SK-N-SH (cell line): ENCODE results near the gene ARF1. TPM values are rescaled to one million over a fixed set of nuclear protein-coding genes. Genes with fewer than 3 reads are reported as not detected.

Experiments
- CTCF ChIA-PET: fragments of 300-600, 350-600 bp; formaldehyde crosslinking; extraction: SDS; loops from one replicate; lab custom pipeline; 2021; lab: Yijun Ruan, JAX
- POLR2A ChIA-PET: fragments of 350-600 bp; sonication (Branson Sonifier 250); formaldehyde crosslinking; extraction: SDS; loops from one replicate; lab custom pipeline; 2020; ENCODE audit warnings: antibody characterized with exemption, inconsistent platforms; lab: Yijun Ruan, JAX
- DNase-seq: peaks from one replicate; pipeline ENCODE4 v3.0.0; 2012
- H2AFZ ChIP-seq: fragments of 200-600 bp; sonication (generic); 2 replicates; pipeline ENCODE4 v1.8.1; 2016; ENCODE audit warnings: antibody characterized with exemption, mild to moderate bottlenecking, low read depth
- H3F3A ChIP-seq: fragments of 200-600 bp; sonication (generic); replicated peaks from 2 replicates; pipeline ENCODE3; 2016; ENCODE audit warnings: antibody characterized with exemption, mild to moderate bottlenecking; ENCODE audit not compliant: insufficient read depth
- H3K27ac ChIP-seq, 2 experiments: fragments of 200-500 bp in 1 of 2; fragments of 200-600 bp in 1 of 2; sonication (Bioruptor generic) in 1 of 2; sonication (generic), shearing (Covaris generic) in 1 of 2; 2 replicates each; pipeline versions ENCODE4 v1.5.1 to v1.6.1; 2014 to 2016; ENCODE audit warnings: low read depth in 2 of 2, inconsistent platforms in 1 of 2, low read length in 1 of 2, mild to moderate bottlenecking in 1 of 2, mixed read lengths in 1 of 2
- H3K27me3 ChIP-seq: fragments of 200-600 bp; sonication (generic), shearing (Covaris generic); 2 replicates; pipeline ENCODE4 v1.6.1; 2016; ENCODE audit warnings: mixed run types; ENCODE audit not compliant: insufficient read depth
- H3K36me3 ChIP-seq, 2 experiments: fragments of 200-500 bp in 1 of 2; fragments of 200-600 bp in 1 of 2; sonication (Bioruptor generic) in 1 of 2; sonication (generic) in 1 of 2; replicated peaks in 1 of 2; 2 replicates each; pipeline versions ENCODE3 to v1.5.1; 2014 to 2016; ENCODE audit warnings: low read length in 1 of 2, mild to moderate bottlenecking in 1 of 2; ENCODE audit not compliant: insufficient read depth in 2 of 2, control insufficient read depth in 1 of 2
- H3K4me1 ChIP-seq, 2 experiments: fragments of 200-500 bp in 1 of 2; fragments of 200-600 bp in 1 of 2; sonication (Bioruptor generic) in 1 of 2; sonication (generic), shearing (Covaris generic) in 1 of 2; 2 replicates each; pipeline versions ENCODE4 v1.5.1 to v1.6.1; 2014 to 2016; ENCODE audit warnings: low read depth in 1 of 2, low read length in 1 of 2, mixed run types in 1 of 2; ENCODE audit not compliant: insufficient read depth in 2 of 2, control insufficient read depth in 1 of 2
- H3K4me2 ChIP-seq: fragments of 200-600 bp; sonication (generic), shearing (Covaris generic); 2 replicates; pipeline ENCODE4 v1.6.1; 2017; ENCODE audit warnings: mixed run types
- H3K4me3 ChIP-seq, 2 experiments: fragments of 200-500 bp in 1 of 2; fragments of 200-600 bp in 1 of 2; sonication (Bioruptor generic) in 1 of 2; sonication (generic), shearing (Covaris generic) in 1 of 2; 2 replicates each; pipeline versions ENCODE4 v1.5.1 to v1.8.1; 2014 to 2016; ENCODE audit warnings: low read depth in 2 of 2, inconsistent platforms in 1 of 2, low read length in 1 of 2, mild to moderate bottlenecking in 1 of 2, mixed read lengths in 1 of 2, moderate library complexity in 1 of 2
- H3K79me2 ChIP-seq: fragments of 200-600 bp; sonication (generic); 2 replicates; pipeline ENCODE4 v1.8.1; 2017; ENCODE audit warnings: mild to moderate bottlenecking; ENCODE audit not compliant: insufficient read depth
- H3K9ac ChIP-seq: fragments of 200-600 bp; sonication (generic); 2 replicates; pipeline ENCODE4 v1.6.1; 2017; ENCODE audit warnings: mixed run types
- H3K9me2 ChIP-seq: fragments of 200-600 bp; sonication (generic); 2 replicates; pipeline ENCODE4 v1.6.1; 2017; ENCODE audit warnings: mixed run types
- H3K9me3 ChIP-seq: fragments of 200-600 bp; sonication (generic); 2 replicates; pipeline ENCODE4 v1.6.1; 2017; ENCODE audit warnings: mixed run types, mild to moderate bottlenecking, moderate library complexity
- H4K20me1 ChIP-seq: fragments of 200-600 bp; sonication (generic); 2 replicates; pipeline ENCODE4 v1.6.1; 2017; ENCODE audit warnings: mild to moderate bottlenecking, mixed run types; ENCODE audit not compliant: insufficient read depth
- CHD2 ChIP-seq: fragments of 150-350 bp; IDR thresholded peaks from 2 replicates; pipeline ENCODE4 v1.6.1; 2018; ENCODE audit warnings: low read length; ENCODE audit not compliant: partially characterized antibody
- ELF1 ChIP-seq: IDR thresholded peaks from 2 replicates; pipeline ENCODE4 v1.4.0; 2012
- FOXJ3 ChIP-seq: sonication (generic); formaldehyde crosslinking; IDR thresholded peaks from 2 replicates; pipeline ENCODE4 v1.5.1; 2020; ENCODE audit warnings: mild to moderate bottlenecking, missing genetic modification reagents
- FOXM1 ChIP-seq: IDR thresholded peaks from 2 replicates; pipeline ENCODE4 v1.4.0; 2012; ENCODE audit warnings: low read depth, mild to moderate bottlenecking
- GATA2 ChIP-seq: sonication (generic); formaldehyde crosslinking; IDR thresholded peaks from 2 replicates; pipeline ENCODE4 v1.5.0; 2020; ENCODE audit warnings: mild to moderate bottlenecking, missing genetic modification reagents
- JUND ChIP-seq: IDR thresholded peaks from 2 replicates; pipeline ENCODE4 v1.4.0; 2012
- MEF2A ChIP-seq: IDR thresholded peaks from 2 replicates; pipeline ENCODE4 v1.4.0; 2012; ENCODE audit warnings: low read depth, borderline replicate concordance
- MXI1 ChIP-seq: IDR thresholded peaks from 2 replicates; pipeline ENCODE4 v1.6.1; 2012; ENCODE audit warnings: mild to moderate bottlenecking, low read depth, low read length, improper control_type of control experiment
- NFIC ChIP-seq: IDR thresholded peaks from 2 replicates; pipeline ENCODE4 v1.4.0; 2012; ENCODE audit warnings: borderline replicate concordance
- PBX3 ChIP-seq: IDR thresholded peaks from 2 replicates; pipeline ENCODE4; 2012
- RAD21 ChIP-seq: IDR thresholded peaks from 2 replicates; pipeline ENCODE4 v1.6.1; 2012; ENCODE audit warnings: mild to moderate bottlenecking, low read length
- TAF1 ChIP-seq: IDR thresholded peaks from 2 replicates; pipeline ENCODE4 v1.6.1; 2012; ENCODE audit warnings: low read depth, mild to moderate bottlenecking, low read length, moderate library complexity, borderline replicate concordance
- TEAD4 ChIP-seq: IDR thresholded peaks from 2 replicates; pipeline ENCODE4 v1.4.0; 2012; ENCODE audit warnings: mild to moderate bottlenecking, borderline replicate concordance; ENCODE audit not compliant: insufficient read depth
- USF1 ChIP-seq: IDR thresholded peaks from 2 replicates; pipeline ENCODE4 v1.4.0; 2012; ENCODE audit warnings: low read depth, borderline replicate concordance
- USF2 ChIP-seq: fragments of 150-350 bp; IDR thresholded peaks from 2 replicates; pipeline ENCODE4 v1.6.1; 2017; ENCODE audit warnings: antibody characterized with exemption, low read length, low read depth, borderline replicate concordance
- WGBS: methylation state at CpG from one replicate; pipeline ENCODE4 v1.1.6; 2017; ENCODE audit warnings: low lambda C conversion rate; 5-methylcytosine and 5-hydroxymethylcytosine counted together
- polyA plus RNA-seq, 3 experiments: library from polyadenylated mRNA; depleted of rRNA; stranded (reverse); fragments of >200 nt; gene quantifications; 2 replicates each; pipeline ENCODE4 v1.2.3, GENCODE V29; 2012
- TF ChIP-seq, protein P1 (sequence below): fragments of 200-600 bp; sonication (generic); IDR thresholded peaks from 2 replicates; pipeline ENCODE4 v1.6.1; 2017; ENCODE audit warnings: antibody characterized with exemption, mild to moderate bottlenecking, moderate library complexity
- TF ChIP-seq, protein P2 (sequence below): IDR thresholded peaks from 2 replicates; pipeline ENCODE4 v1.4.0; 2012; ENCODE audit warnings: low read depth, borderline replicate concordance
- TF ChIP-seq, protein P3 (sequence below): IDR thresholded peaks from 2 replicates; pipeline ENCODE4 v1.6.1; 2012; ENCODE audit warnings: mild to moderate bottlenecking, low read depth, low read length, moderate library complexity
- TF ChIP-seq, protein P4 (sequence below): fragments of 150-350 bp; IDR thresholded peaks from 2 replicates; pipeline ENCODE4 v1.6.1; 2016; ENCODE audit warnings: mild to moderate bottlenecking, low read depth, low read length

ARF1 gene
- polyA plus RNA-seq, 1 of the 3 experiments (the other 2 are of a cell fraction) = 713 TPM

- Histone ChIP-seq H3K27me3 (peaks cover 29% of the 10 kb centered on the region; the same call in 1 of the 2 replicates), H3K79me2 (no peaks in the 10 kb centered on the region)
Measured at GRCh38 chr1:228064296-228064695, 18.2 kb upstream of the ARF1 start.

More at GRCh38 chr1:228064296-228064695, 18.2 kb upstream of the ARF1 start:
- no peaks in the 10 kb centered on the region for H3K9me2 ChIP-seq
- H3K4me1 ChIP-seq = peaks cover 0 to 3% of the 10 kb centered on the region in 2 experiments; a peak in 2 of 4 replicates
- TF ChIP-seq USF1 = no peak
- TF ChIP-seq RAD21 = no peak
- TF ChIP-seq FOXM1 = no peak
- TF ChIP-seq, protein P1, sequence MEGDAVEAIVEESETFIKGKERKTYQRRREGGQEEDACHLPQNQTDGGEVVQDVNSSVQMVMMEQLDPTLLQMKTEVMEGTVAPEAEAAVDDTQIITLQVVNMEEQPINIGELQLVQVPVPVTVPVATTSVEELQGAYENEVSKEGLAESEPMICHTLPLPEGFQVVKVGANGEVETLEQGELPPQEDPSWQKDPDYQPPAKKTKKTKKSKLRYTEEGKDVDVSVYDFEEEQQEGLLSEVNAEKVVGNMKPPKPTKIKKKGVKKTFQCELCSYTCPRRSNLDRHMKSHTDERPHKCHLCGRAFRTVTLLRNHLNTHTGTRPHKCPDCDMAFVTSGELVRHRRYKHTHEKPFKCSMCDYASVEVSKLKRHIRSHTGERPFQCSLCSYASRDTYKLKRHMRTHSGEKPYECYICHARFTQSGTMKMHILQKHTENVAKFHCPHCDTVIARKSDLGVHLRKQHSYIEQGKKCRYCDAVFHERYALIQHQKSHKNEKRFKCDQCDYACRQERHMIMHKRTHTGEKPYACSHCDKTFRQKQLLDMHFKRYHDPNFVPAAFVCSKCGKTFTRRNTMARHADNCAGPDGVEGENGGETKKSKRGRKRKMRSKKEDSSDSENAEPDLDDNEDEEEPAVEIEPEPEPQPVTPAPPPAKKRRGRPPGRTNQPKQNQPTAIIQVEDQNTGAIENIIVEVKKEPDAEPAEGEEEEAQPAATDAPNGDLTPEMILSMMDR = no peak
- TF ChIP-seq USF2 = no peak
- TF ChIP-seq CHD2 = no peak
- TF ChIP-seq JUND = no peak
- TF ChIP-seq FOXJ3 (CRISPR knock-in tag) = no peak
- no peak for TF ChIP-seq PBX3
- no peak for TF ChIP-seq ELF1
- no peak for TF ChIP-seq TEAD4
- no peak for TF ChIP-seq NFIC
- TF ChIP-seq TAF1 = no peak
- TF ChIP-seq MXI1 = no peak
- TF ChIP-seq, protein P2, sequence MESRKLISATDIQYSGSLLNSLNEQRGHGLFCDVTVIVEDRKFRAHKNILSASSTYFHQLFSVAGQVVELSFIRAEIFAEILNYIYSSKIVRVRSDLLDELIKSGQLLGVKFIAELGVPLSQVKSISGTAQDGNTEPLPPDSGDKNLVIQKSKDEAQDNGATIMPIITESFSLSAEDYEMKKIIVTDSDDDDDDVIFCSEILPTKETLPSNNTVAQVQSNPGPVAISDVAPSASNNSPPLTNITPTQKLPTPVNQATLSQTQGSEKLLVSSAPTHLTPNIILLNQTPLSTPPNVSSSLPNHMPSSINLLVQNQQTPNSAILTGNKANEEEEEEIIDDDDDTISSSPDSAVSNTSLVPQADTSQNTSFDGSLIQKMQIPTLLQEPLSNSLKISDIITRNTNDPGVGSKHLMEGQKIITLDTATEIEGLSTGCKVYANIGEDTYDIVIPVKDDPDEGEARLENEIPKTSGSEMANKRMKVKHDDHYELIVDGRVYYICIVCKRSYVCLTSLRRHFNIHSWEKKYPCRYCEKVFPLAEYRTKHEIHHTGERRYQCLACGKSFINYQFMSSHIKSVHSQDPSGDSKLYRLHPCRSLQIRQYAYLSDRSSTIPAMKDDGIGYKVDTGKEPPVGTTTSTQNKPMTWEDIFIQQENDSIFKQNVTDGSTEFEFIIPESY = no peak
- TF ChIP-seq, protein P3, sequence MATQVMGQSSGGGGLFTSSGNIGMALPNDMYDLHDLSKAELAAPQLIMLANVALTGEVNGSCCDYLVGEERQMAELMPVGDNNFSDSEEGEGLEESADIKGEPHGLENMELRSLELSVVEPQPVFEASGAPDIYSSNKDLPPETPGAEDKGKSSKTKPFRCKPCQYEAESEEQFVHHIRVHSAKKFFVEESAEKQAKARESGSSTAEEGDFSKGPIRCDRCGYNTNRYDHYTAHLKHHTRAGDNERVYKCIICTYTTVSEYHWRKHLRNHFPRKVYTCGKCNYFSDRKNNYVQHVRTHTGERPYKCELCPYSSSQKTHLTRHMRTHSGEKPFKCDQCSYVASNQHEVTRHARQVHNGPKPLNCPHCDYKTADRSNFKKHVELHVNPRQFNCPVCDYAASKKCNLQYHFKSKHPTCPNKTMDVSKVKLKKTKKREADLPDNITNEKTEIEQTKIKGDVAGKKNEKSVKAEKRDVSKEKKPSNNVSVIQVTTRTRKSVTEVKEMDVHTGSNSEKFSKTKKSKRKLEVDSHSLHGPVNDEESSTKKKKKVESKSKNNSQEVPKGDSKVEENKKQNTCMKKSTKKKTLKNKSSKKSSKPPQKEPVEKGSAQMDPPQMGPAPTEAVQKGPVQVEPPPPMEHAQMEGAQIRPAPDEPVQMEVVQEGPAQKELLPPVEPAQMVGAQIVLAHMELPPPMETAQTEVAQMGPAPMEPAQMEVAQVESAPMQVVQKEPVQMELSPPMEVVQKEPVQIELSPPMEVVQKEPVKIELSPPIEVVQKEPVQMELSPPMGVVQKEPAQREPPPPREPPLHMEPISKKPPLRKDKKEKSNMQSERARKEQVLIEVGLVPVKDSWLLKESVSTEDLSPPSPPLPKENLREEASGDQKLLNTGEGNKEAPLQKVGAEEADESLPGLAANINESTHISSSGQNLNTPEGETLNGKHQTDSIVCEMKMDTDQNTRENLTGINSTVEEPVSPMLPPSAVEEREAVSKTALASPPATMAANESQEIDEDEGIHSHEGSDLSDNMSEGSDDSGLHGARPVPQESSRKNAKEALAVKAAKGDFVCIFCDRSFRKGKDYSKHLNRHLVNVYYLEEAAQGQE = no peak
- TF ChIP-seq MEF2A = no peak
- TF ChIP-seq, protein P4, sequence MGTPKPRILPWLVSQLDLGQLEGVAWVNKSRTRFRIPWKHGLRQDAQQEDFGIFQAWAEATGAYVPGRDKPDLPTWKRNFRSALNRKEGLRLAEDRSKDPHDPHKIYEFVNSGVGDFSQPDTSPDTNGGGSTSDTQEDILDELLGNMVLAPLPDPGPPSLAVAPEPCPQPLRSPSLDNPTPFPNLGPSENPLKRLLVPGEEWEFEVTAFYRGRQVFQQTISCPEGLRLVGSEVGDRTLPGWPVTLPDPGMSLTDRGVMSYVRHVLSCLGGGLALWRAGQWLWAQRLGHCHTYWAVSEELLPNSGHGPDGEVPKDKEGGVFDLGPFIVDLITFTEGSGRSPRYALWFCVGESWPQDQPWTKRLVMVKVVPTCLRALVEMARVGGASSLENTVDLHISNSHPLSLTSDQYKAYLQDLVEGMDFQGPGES = no peak
- no peak for TF ChIP-seq GATA2 (CRISPR knock-in tag)
- H2AFZ ChIP-seq = no peak overlapping the region
- no peak overlapping the region for H3K27ac ChIP-seq
- CTCF ChIA-PET = no interaction called here
- no peaks in the 10 kb centered on the region for H3K36me3 ChIP-seq
- H3K4me2 ChIP-seq = no peak overlapping the region
- no peaks in the 10 kb centered on the region for H3F3A ChIP-seq
- POLR2A ChIA-PET = no interaction called here
- H4K20me1 ChIP-seq = no peaks in the 10 kb centered on the region
- H3K9ac ChIP-seq = no peak overlapping the region
- no peak overlapping the region for H3K4me3 ChIP-seq
- DNase-seq = no peak
- 86% methylated on average over 4 of the region's 8 CpGs for whole genome bisulfite sequencing
- H3K9me3 ChIP-seq = no peaks in the 10 kb centered on the region
